ENCODE data around the gene SLCO6A1.
"Not testable (repeated sequence)": the region's sequence is repeated elsewhere in the genome, so short reads cannot be mapped to it uniquely, and the experiment has no call there.

The SLCO6A1 gene, protein sequence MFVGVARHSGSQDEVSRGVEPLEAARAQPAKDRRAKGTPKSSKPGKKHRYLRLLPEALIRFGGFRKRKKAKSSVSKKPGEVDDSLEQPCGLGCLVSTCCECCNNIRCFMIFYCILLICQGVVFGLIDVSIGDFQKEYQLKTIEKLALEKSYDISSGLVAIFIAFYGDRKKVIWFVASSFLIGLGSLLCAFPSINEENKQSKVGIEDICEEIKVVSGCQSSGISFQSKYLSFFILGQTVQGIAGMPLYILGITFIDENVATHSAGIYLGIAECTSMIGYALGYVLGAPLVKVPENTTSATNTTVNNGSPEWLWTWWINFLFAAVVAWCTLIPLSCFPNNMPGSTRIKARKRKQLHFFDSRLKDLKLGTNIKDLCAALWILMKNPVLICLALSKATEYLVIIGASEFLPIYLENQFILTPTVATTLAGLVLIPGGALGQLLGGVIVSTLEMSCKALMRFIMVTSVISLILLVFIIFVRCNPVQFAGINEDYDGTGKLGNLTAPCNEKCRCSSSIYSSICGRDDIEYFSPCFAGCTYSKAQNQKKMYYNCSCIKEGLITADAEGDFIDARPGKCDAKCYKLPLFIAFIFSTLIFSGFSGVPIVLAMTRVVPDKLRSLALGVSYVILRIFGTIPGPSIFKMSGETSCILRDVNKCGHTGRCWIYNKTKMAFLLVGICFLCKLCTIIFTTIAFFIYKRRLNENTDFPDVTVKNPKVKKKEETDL

DNA sequence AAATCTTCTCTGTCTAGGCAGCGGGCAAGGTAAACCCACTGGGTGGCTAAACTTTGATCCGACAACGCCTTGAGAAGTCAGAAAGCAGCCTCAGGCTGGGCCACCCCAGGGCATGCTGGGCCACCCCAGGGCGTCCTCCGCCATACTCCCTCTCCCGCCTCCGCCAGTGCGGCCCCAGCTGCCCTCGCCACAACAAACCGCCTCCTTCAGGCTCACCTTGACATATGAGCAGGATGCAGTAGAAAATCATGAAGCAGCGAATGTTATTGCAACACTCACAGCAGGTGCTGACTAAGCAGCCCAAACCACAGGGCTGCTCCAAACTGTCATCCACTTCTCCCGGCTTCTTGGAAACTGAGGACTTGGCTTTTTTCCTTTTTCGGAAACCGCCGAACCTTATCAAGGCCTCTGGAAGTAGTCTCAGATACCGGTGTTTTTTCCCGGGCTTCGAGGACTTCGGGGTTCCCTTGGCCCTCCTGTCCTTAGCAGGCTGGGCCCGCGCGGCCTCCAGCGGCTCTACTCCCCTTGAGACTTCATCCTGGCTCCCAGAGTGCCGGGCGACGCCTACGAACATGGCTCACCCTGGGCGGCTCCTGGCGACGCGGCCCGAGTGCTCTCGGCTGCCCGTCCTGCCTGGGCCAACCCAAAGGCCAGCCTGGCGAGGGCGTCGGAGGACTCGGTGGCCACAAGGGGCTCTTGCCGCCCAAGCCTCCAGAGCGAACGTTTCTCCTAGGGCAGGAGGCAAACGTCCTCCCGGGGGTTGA, at the start of gene SLCO6A1:
TSS of gene SLCO6A1 (minus strand) at position 731 of the 764 bp plus-strand sequence. CDS start at position 574, 157 bp downstream.
- no peak for DNase-seq

DNA sequence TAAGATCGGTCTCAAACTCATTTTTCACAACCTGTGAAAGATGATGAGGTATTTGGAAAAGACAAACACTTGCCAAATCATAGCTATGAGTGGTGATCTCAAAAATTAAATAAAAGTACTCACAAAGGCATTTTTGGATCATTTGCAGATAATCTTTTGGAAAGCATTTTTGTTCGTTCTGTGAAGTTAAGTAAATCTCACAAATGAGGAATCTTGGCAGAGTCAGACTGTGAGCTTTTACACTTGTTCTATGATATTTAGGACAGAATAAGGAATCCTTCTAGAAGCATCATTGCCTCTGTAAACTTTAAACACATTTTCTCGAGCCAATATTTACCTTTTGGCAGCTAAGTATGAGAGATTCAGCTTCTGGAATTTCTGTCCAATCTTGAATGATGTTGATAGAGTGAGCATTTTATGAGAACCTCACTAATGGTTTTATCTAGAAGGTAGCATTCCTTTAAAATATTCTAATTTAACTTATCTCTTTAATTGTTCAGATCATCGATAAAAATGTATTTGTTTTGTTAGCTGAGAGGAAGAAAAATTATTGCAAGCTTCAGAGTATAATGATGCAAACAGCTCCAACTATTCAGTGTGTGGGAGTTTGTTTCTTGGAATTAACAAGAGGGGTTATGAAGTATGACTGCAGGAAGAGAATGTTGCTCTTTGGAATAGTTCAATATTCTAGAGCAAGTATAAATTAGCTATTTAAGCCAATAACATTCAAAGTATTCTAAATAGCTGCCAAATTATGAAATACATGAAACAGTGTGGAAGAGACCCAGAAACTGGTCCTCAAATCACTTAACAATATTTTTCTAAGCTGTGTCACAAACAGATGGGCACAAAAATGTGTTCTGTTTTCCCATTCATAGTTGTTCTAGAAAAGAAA, 48.6 kb upstream of the SLCO6A1 start:
- DNase-seq, result no peak

DNA sequence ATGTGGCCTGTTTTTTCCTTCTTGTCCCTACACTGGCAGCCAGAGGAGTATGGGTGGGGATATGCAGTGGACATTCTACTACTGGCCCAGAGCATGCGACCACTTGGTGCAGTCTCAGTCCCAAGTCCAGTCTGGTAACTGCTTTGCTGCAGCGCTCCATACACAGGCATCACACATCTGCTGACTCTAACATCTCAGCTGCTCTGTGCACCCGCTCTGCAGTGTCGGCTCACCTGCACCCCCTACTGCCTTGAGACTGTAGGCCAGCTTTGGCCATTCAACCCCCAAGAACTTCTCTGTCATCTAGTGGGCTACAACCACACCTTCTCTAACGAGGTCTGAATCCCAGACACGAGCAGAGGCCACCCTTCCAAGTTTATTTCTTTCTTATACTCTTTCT, 46.4 kb upstream of the SLCO6A1 start:
- DNase-seq, result peak; percentile 47

DNA sequence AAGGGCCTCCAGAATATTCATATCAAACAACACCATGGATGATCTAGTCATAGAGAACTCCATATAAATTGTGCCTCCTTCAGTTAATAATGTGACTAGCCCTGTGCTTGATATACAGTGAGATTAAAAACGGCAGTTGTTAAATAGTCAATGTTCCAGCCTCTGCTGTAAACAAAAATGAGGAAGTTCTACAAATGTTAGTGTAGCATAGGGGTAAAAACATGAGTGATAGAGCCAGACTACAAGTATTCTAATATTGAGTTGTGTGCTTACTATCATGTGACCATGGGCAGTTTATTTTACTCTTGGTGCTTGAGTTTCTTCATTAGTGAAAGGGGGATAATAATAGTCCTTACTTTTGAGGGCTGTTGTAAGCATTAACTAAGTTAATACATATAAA, 43.3 kb upstream of the SLCO6A1 start:
- peak; percentile 64 for DNase-seq

DNA sequence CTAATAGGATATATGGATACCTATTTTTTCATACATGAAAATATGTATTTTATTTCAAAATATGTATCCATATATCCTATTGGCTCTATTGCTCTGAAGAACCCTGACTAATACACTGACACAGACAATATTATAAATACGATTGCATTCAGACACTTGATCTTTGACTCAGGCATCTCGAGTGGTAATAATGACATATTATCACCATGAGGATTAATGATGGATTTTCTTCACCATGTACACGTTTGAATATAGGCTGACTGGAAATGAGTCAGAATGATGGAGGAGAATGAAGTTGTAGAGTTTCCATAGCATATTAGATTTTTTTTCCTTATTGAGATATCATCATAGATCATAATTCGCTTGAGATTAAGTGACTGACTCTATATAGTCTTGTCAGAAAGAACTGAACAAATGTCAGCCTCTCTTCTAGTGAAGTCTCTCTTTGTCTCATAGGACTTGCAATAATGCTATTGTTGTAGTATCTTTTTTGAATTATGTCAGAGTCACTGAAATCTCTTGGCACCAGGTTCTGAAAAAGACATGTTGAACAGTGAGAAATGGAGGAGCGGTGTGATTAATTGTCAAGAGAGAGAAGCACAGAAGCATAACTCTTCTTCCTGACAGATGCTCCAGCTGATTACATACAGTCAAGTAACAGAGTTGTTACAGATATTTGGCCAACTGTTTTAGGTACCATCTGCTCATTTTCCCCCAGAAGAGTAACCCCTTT, 41.4 kb upstream of the SLCO6A1 start:
- DNase-seq, result no peak

GRCh38 chr5:102539562-102539961, 40.8 kb upstream of the SLCO6A1 start:
- no peak for DNase-seq

DNA sequence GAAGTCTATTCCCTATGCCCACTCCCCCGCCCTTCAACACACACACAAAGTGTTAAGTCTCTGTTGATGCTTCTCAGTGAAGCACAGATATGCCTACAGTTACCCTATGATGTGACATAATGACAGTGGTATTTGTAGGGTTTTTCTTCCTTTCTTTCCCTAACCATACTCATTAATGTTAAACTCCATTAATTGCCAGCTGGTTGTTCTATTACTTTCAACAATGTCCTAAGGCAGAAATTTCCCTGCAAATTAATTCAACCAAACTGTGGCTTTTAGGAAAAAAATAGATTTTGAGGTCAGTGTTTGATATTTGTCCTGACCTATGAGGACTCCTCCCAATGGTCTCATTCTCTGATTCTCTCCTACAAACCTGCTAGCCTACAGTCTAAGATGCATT, 38.2 kb upstream of the SLCO6A1 start:
- DNase-seq, result no peak

DNA sequence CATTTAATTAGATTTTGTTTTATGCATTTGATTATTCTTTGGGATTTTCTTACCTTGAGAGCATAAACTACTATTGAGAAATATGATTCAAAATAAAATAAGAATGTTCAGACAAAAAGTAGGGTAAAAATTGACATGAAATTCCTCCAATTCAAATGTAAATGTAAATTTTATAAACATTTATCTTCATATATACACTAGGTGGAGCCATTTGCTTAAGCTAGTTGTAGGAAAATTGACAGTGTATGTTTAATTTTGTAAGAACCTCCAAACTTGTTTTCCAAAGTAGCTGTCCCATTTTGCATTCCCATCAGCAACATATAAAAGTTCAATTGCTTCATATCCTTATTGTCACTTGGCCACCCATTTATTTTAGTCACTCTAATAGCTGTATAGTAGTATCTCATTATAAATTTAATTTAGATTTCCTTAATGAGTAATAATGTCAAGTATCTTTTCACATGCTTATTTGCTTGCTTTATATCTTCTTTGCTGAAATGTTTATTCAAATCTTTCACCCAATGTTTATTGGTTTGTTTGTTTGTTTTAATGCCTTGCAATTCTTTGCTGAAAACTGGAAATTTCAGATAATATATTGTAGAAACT, 37.6 kb upstream of the SLCO6A1 start:
- peak; percentile 60 for DNase-seq

- DNase-seq, result no peak
These were observed 33.3 kb upstream of the SLCO6A1 start for GRCh38 chr5:102532123-102532522.

DNA sequence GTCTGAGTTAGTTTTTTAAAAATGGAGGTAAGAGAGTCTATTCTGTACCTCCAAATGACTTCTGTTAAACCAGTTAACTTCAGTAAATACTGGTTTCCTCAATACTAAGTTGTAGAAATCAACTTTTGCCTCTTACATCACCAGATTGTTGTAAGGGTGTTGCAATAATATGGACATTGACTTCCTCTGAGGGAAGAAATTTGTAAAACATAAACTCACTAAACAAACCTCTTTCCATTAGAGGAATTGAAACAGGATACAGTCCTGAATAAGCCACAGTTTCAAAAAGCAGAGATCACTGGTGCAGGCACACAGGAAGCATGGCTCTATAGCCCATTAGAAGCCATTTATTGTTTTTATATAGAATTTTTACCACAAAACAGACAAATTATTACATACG, 32.7 kb upstream of the SLCO6A1 start:
- DNase-seq, result peak; percentile 53

DNA sequence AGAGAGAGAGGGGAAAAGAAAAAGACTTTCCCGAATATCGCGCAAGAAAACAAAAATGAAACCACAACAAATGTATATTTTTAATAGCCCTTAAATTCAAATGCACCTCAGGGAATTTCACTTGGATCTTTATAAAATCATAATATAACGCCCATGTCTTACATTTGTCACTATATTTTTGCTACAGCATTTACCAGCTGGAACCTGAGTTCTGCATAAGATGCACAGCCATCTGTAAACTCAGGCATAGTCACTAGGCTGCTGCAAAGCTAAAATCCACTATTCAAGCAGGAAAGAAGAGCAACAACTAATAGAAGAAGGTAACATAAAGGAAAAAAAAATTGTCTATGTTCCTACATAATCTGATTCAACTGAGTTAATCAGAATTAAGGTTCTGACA, 30.6 kb upstream of the SLCO6A1 start:
- DNase-seq, result no peak

- DNase-seq, result no peak
These were observed 30.2 kb upstream of the SLCO6A1 start for GRCh38 chr5:102529031-102529430.

- no peak for DNase-seq
These were observed 29.8 kb upstream of the SLCO6A1 start for GRCh38 chr5:102528600-102528999.

GRCh38 chr5:102527547-102527946, 28.7 kb upstream of the SLCO6A1 start:
- DNase-seq, result no peak

- DNase-seq, result no peak
These were observed 24.9 kb upstream of the SLCO6A1 start for GRCh38 chr5:102523541-102524175.

DNA sequence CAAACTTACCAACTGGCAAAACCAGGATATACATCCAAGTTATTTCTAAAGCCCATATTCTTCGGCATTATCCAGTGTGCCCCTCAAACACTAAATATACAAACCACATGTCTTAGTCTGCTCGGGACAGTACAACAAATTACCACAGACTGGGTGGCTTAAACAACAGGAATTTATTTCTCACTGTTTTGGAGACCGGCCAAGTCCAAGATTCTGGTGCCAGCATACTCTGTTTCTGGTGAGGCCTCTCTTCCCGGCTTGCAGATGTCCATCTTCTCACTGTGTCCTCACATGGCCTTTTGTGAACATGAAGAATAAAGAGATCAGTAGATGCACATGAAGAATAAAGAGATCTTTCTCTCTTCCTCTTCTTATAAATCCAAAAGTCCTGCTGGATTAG, 12.9 kb upstream of the SLCO6A1 start:
- no peak for DNase-seq

GRCh38 chr5:102491261-102491914, 7.4 kb downstream of the SLCO6A1 start:
- DNase-seq, result not testable (repeated sequence)

DNA sequence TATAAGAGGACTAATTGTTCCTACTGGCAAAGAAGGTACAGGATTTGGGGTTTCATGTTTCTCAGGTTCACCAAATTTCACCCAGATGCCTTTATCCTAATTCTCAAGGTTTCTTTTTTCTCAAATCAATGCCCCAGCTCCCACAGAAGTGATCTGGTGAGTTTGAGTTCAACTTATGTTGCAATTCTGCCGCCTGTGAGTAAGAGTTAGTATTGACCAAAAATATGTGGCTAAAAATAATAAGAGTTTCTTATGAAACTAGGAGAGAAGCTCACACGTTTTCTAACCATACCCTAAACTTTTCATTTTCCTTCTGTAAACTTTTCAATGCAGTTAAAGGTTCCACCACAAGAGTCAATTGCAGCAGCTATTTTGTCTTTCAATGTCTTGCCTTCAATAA, 15.1 kb downstream of the SLCO6A1 start:
- DNase-seq, result no peak

DNA sequence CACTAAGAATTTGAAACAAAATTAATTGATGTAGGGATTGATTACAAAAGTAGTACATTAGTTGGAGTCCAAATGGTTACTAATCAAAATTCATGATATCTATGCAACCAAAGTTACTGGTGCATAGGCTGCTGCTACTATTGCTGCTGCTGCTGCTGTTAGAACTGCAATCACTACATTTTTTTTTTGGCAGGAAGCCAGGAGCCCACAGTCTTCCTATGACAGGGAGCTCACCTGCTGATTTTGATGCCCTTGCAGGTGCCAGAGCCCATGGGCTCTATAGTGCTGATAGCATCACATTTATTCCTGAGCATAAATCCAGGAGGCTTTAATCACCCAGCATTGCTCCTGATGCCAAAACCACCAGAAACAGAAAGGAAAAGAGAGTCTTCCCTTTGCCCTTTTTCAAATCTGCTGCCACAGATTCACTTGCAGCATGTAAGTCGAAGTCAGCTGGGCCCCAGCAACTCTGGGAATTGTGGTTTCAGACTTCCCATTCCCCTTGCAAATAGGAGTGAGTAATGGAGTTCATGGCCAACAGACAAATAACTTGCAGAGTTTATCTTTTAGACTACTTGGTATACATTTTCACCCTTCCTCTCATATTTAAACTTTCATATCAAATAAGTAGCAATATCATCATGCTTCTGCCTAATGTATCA, 17.6 kb downstream of the SLCO6A1 start:
- no peak for DNase-seq

- DNase-seq, result no peak
These were observed 45.1 kb downstream of the SLCO6A1 start for GRCh38 chr5:102453716-102454115.
